Measurements from ENCODE around the gene CCN2. TPM values are rescaled to one million over a fixed set of nuclear protein-coding genes. Genes with fewer than 3 reads are reported as not detected.

CCN2 gene
- total RNA-seq, 1 experiment from 2014 or later: 3.1 TPM

GRCh38 chr6:131917318-131917717 lies 33.9 kb downstream of the CCN2 start:
- Histone ChIP-seq H3K36me3 (ENCODE audit: control insufficient read depth in 1 of 2, insufficient read depth in 2 of 2, low read length in 2 of 2) (no peaks in the 10 kb centered on the region), H4K20me1 (ENCODE audit: insufficient read depth) (no peaks in the 10 kb centered on the region), H3K27ac (ENCODE audit: low read depth, low read length) (no peak overlapping the region), H3K9me2 (ENCODE audit: insufficient read depth) (no peaks in the 10 kb centered on the region), H3K9ac (ENCODE audit: low read length) (no peak overlapping the region), H3K4me3 (replicated peaks in 1 of 2; ENCODE audit: low read depth in 1 of 2, low read length in 2 of 2) (no peak overlapping the region), H2AFZ (ENCODE audit: low read depth, low read length, poor library complexity, severe bottlenecking) (no peak overlapping the region), H3K4me1 (ENCODE audit: control insufficient read depth in 1 of 2, insufficient read depth in 2 of 2, low read length in 2 of 2) (0 out of 4 replicates have a peak, but pooled peaks cover 0 to 7% of the 10 kb centered on the region in 2 experiments), H3K4me2 (ENCODE audit: low read length) (no peak overlapping the region), H3K79me2 (ENCODE audit: insufficient read depth, low read length) (no peaks in the 10 kb centered on the region), H3K27me3 (ENCODE audit: insufficient read depth, low read length) (no peaks in the 10 kb centered on the region), H3K9me3 (ENCODE audit: control insufficient read depth in 1 of 2, insufficient read depth in 1 of 2, low read depth in 1 of 2, low read length in 2 of 2) (no peaks in the 10 kb centered on the region)
- ChIA-PET CTCF (interaction anchor here (1.2 to 1.9 kb wide), 2 partner anchors 11 to 222 kb away, joined by 3 to 7 read pairs; no protein-coding TSS in a partner anchor), POLR2A (no interaction called here), RAD21 (ENCODE audit: low non-redundant PET in 1 of 2, low total read pairs in 2 of 2, uncharacterized antibody in 2 of 2, unreplicated experiment in 2 of 2) (no interaction called here)
- no peak for DNase-seq (ENCODE audit: low read depth, low spot score)
- no peak for ATAC-seq
- no TSS peak for BruUV-seq (replicated peaks)
- intact Hi-C loops (cut with micrococcal nuclease): no loop called here
- TF ChIP-seq ZFX (IDR thresholded peaks at IDR 0.05) (no peak), FOSL1 (IDR thresholded peaks at IDR 0.05; ENCODE audit: low read depth) (no peak), REST (IDR thresholded peaks at IDR 0.05; ENCODE audit: low read depth) (no peak), EGR1 (IDR thresholded peaks at IDR 0.05; ENCODE audit: low read depth) (no peak), JUND (IDR thresholded peaks at IDR 0.05) (no peak), EZH2 (IDR thresholded peaks at IDR 0.05) (no peak), RAD21 (IDR thresholded peaks at IDR 0.05; ENCODE audit: low read depth) (no peak), SRF (IDR thresholded peaks at IDR 0.05; ENCODE audit: low read depth) (no peak), ZNF274 (IDR thresholded peaks at IDR 0.05; ENCODE audit: low read depth, low read length) (no peak), CEBPB (IDR thresholded peaks at IDR 0.05; ENCODE audit: low read depth) (no peak), ELF1 (IDR thresholded peaks at IDR 0.05; ENCODE audit: borderline replicate concordance, low read depth) (no peak)
- TF ChIP-seq, protein P1, sequence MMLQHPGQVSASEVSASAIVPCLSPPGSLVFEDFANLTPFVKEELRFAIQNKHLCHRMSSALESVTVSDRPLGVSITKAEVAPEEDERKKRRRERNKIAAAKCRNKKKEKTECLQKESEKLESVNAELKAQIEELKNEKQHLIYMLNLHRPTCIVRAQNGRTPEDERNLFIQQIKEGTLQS (IDR thresholded peaks at IDR 0.05): no peak
